Glutamatergic neuron (in vitro differentiated cells): ENCODE results near the gene ARV1. TPM values are rescaled to one million over a fixed set of nuclear protein-coding genes. Genes with fewer than 3 reads are reported as not detected.
"Not testable (repeated sequence)": the region's sequence is repeated elsewhere in the genome, so short reads cannot be mapped to it uniquely, and the experiment has no call there.

Experiments used
- DNase-seq: peaks from one replicate; pipeline ENCODE4 v3.0.0; 2022
- H3K27ac Mint-ChIP-seq: one replicate; pipeline ENCODE4 v1.8.0; 2020; ENCODE audit warnings: mild to moderate bottlenecking, mixed read lengths, inconsistent platforms; ENCODE audit not compliant: unreplicated experiment
- H3K27me3 Mint-ChIP-seq: one replicate; pipeline ENCODE4 v1.8.0; 2020; ENCODE audit warnings: mild to moderate bottlenecking, moderate library complexity, mixed read lengths, inconsistent platforms; ENCODE audit not compliant: unreplicated experiment
- H3K36me3 Mint-ChIP-seq: one replicate; pipeline ENCODE4 v1.8.0; 2020; ENCODE audit warnings: mild to moderate bottlenecking, mixed read lengths, inconsistent platforms; ENCODE audit not compliant: unreplicated experiment
- H3K4me1 Mint-ChIP-seq: one replicate; pipeline ENCODE4 v1.8.0; 2020; ENCODE audit warnings: mild to moderate bottlenecking, low read depth, mixed read lengths, inconsistent platforms; ENCODE audit not compliant: unreplicated experiment
- H3K4me3 Mint-ChIP-seq: one replicate; pipeline ENCODE4 v1.8.0; 2020; ENCODE audit warnings: mild to moderate bottlenecking, mixed read lengths, inconsistent platforms; ENCODE audit not compliant: unreplicated experiment
- H3K9me3 Mint-ChIP-seq: one replicate; pipeline ENCODE4 v1.8.0; 2020; ENCODE audit warnings: mild to moderate bottlenecking, moderate library complexity, mixed read lengths, inconsistent platforms; ENCODE audit not compliant: unreplicated experiment
- total RNA-seq: library from RNA; stranded (reverse); fragmentation: NEBNext Ultra II Directional; extraction: Animal tissue kit (Norgen Biotek cat#: 25700); gene quantifications from one replicate; pipeline ENCODE4 v1.2.1, GENCODE V29; 2021; ENCODE audit not compliant: unreplicated experiment
- TF ChIP-seq, protein P1 (sequence below): fragments of 200-600 bp; sonication (generic); IDR thresholded peaks from one replicate; pipeline ENCODE4 v1.5.0; 2021; ENCODE audit not compliant: partially characterized antibody, unreplicated experiment

The ARV1 gene
- total RNA-seq, 1 donor from 2014 or later: 18.3 TPM

DNA sequence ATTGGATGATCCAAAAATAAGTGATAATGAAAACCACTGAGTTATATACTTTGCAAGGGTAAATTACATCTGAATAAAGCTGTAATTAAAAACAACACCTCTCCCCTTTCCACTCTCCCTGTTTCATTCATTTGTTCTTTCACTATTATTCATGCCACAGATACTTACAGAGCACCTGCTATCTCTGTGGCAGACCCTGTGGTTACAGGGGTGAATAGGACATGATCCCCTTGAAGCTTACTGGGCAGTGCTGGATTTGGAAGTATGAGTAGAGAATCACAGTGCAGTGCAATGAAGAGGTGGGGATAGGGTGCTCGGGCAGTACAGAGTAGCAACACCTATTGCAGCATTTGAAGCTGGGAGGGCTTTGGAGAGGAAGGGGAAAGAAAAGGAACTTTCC, 21.7 kb downstream of the ARV1 start:
- H3K27ac Mint-ChIP-seq: no peak overlapping the region
- no peak overlapping the region for H3K4me3 Mint-ChIP-seq
- H3K9me3 Mint-ChIP-seq: peaks cover 9% of the 10 kb centered on the region
- TF ChIP-seq, protein P1, sequence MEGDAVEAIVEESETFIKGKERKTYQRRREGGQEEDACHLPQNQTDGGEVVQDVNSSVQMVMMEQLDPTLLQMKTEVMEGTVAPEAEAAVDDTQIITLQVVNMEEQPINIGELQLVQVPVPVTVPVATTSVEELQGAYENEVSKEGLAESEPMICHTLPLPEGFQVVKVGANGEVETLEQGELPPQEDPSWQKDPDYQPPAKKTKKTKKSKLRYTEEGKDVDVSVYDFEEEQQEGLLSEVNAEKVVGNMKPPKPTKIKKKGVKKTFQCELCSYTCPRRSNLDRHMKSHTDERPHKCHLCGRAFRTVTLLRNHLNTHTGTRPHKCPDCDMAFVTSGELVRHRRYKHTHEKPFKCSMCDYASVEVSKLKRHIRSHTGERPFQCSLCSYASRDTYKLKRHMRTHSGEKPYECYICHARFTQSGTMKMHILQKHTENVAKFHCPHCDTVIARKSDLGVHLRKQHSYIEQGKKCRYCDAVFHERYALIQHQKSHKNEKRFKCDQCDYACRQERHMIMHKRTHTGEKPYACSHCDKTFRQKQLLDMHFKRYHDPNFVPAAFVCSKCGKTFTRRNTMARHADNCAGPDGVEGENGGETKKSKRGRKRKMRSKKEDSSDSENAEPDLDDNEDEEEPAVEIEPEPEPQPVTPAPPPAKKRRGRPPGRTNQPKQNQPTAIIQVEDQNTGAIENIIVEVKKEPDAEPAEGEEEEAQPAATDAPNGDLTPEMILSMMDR: no peak
- no peaks in the 10 kb centered on the region for H3K4me1 Mint-ChIP-seq
- H3K27me3 Mint-ChIP-seq: no peaks in the 10 kb centered on the region
- H3K36me3 Mint-ChIP-seq: peaks cover 39% of the 10 kb centered on the region
- DNase-seq: no peak

- Mint-ChIP-seq H3K36me3 (peaks cover 46% of the 10 kb centered on the region), H3K9me3 (peaks cover 9% of the 10 kb centered on the region), H3K4me1 (no peaks in the 10 kb centered on the region), H3K4me3 (no peak overlapping the region), H3K27me3 (no peaks in the 10 kb centered on the region), H3K27ac (no peak overlapping the region)
- TF ChIP-seq, protein P1: no peak
- DNase-seq: no peak
Measured at GRCh38 chr1:231001892-231002291, 23.0 kb downstream of the ARV1 start.

GRCh38 chr1:231007535-231007934, 28.6 kb downstream of the ARV1 start:
- not testable (repeated sequence) for H3K27me3 Mint-ChIP-seq, DNase-seq

DNA sequence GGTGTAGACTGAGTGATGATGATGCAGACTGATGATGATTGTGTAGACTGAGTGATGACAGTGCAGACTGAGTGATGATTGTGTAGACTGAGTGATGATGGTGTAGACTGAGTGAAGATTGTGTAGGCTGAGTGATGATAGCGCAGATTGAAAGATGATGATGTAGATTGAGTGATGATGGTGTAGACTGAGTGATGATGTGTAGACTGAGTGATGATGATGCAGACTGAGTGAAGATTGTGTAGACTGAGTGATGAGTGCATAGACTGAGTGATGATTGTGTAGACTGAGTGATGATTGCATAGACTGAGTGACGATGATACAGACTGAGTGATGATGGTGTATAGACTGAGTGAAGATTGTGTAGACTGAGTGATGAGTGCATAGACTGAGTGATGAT, 32.5 kb downstream of the ARV1 start:
- H3K27me3 Mint-ChIP-seq: no peaks in the 10 kb centered on the region
- H3K9me3 Mint-ChIP-seq: peaks cover 4% of the 10 kb centered on the region
- no peak overlapping the region for H3K4me3 Mint-ChIP-seq
- H3K36me3 Mint-ChIP-seq: no peaks in the 10 kb centered on the region
- TF ChIP-seq, protein P1: no peak
- no peak overlapping the region for H3K27ac Mint-ChIP-seq
- no peak for DNase-seq
- no peaks in the 10 kb centered on the region for H3K4me1 Mint-ChIP-seq

More at GRCh38 chr1:231007535-231007934, 28.6 kb downstream of the ARV1 start:
- not testable (repeated sequence) for H3K27ac Mint-ChIP-seq, H3K9me3 Mint-ChIP-seq, H3K4me1 Mint-ChIP-seq, H3K4me3 Mint-ChIP-seq
- H3K36me3 Mint-ChIP-seq: peaks cover 31% of the 10 kb centered on the region

GRCh38 chr1:231011963-231012362, 33.1 kb downstream of the ARV1 start:
- Mint-ChIP-seq H3K36me3 (no peaks in the 10 kb centered on the region), H3K9me3 (peaks cover 4% of the 10 kb centered on the region), H3K27me3 (no peaks in the 10 kb centered on the region), H3K27ac (no peak overlapping the region), H3K4me1 (no peaks in the 10 kb centered on the region), H3K4me3 (no peak overlapping the region)
- DNase-seq: no peak
- TF ChIP-seq, protein P1: no peak
